Stomach (tissue), 9 donors: ENCODE measurements around the gene ADPRHL1. TPM values are rescaled to one million over a fixed set of nuclear protein-coding genes. Genes with fewer than 3 reads are reported as not detected.
"Not testable (repeated sequence)": the region's sequence is repeated elsewhere in the genome, so short reads cannot be mapped to it uniquely, and the experiment has no call there.

Experiments
- DNase-seq, 2 donors: peaks; one replicate each; pipeline versions ENCODE4 v3.0.0 to v3.0.0-alpha.2; 2013 to 2019
- H3K27ac ChIP-seq, 5 donors: fragments of 200-600 bp in 4 of 5; sonication (generic) in 4 of 5; one replicate each; pipeline ENCODE4 v1.5.1; 2013 to 2019; ENCODE audit warnings: mild to moderate bottlenecking in 1 of 5, moderate library complexity in 1 of 5
- H3K27me3 ChIP-seq, 3 donors: fragments of 200-600 bp; sonication (generic); one replicate each; pipeline ENCODE4 v1.5.1; 2017 to 2019; ENCODE audit warnings: mixed run types in 1 of 3
- H3K36me3 ChIP-seq, 4 donors: fragments of 200-600 bp; sonication (generic); 1 replicate in 3 of 4; 2 replicates in 1 of 4; pipeline ENCODE4 v1.5.1; 2016 to 2019
- H3K4me1 ChIP-seq, 4 donors: fragments of 200-600 bp; sonication (generic); one replicate each; pipeline ENCODE4 v1.5.1; 2016 to 2019
- H3K4me3 ChIP-seq, 4 donors: fragments of 200-600 bp; sonication (generic) in 3 of 4; one replicate each; pipeline ENCODE4 v1.5.1; 2016 to 2019; ENCODE audit warnings: mild to moderate bottlenecking in 1 of 4
- H3K9me3 ChIP-seq, 4 donors: fragments of 200-600 bp; sonication (generic); one replicate each; pipeline ENCODE4 v1.5.1; 2016 to 2019
- CTCF ChIP-seq, 7 experiments: fragments of 450-650 bp in 4 of 7; fragments of 200-600 bp in 3 of 7; sonication (generic) in 3 of 7; IDR thresholded peaks; one replicate each; pipeline ENCODE4 v1.5.1; 2016 to 2019; ENCODE audit warnings: antibody characterized with exemption in 7 of 7, control low read depth in 2 of 7, mild to moderate bottlenecking in 1 of 7
- EP300 ChIP-seq: sonication (generic); formaldehyde crosslinking; IDR thresholded peaks from one replicate; pipeline ENCODE4 v1.6.1; 2017; ENCODE audit warnings: antibody characterized with exemption
- POLR2A ChIP-seq, 4 donors: fragments of 450-650 bp; IDR thresholded peaks; one replicate each; pipeline ENCODE4 v1.6.1; 2016; ENCODE audit warnings: antibody characterized with exemption in 4 of 4, control low read depth in 2 of 4, mild to moderate bottlenecking in 1 of 4, moderate library complexity in 1 of 4
- POLR2AphosphoS5 ChIP-seq, 3 donors: sonication (generic); formaldehyde crosslinking; IDR thresholded peaks; one replicate each; pipeline ENCODE4 v1.6.1; 2016; ENCODE audit warnings: antibody characterized with exemption in 3 of 3
- WGBS, 5 donors: extraction: QIAGEN DNeasy Blood & Tissue Kit in 3 of 5; methylation state at CpG; one replicate each; pipeline versions ENCODE4 v1.1.5 to v1.1.7; 2013 to 2018; 5-methylcytosine and 5-hydroxymethylcytosine counted together
- intact Hi-C: fragments of 100-400 bp; cut with DNase I; formaldehyde crosslinking; loops from one replicate; pipeline ENCODE4 v1.15.1; 2023; ENCODE audit warnings: low total_unique reads
- polyA plus RNA-seq, 3 donors: library from polyadenylated mRNA; stranded (reverse); fragments of 200-250 nt; gene quantifications; one replicate each; pipeline ENCODE4 v1.2.3, GENCODE V29; 2013
- total RNA-seq, 5 donors: library from RNA; depleted of rRNA; stranded (reverse); fragments of >200 nt; gene quantifications; one replicate each; pipeline versions ENCODE4 v1.1.0 to v1.2.3, GENCODE V29; 2014 to 2016
- donor health status: healthy with polysubstance abuse.
- donor health status: Bipolar disorder and iron deficiency.
- donor health status: healthy.

ADPRHL1 gene
- total and polyA plus RNA-seq, 8 donors = 1.7 to 6.7 (median 2.7) TPM

DNA sequence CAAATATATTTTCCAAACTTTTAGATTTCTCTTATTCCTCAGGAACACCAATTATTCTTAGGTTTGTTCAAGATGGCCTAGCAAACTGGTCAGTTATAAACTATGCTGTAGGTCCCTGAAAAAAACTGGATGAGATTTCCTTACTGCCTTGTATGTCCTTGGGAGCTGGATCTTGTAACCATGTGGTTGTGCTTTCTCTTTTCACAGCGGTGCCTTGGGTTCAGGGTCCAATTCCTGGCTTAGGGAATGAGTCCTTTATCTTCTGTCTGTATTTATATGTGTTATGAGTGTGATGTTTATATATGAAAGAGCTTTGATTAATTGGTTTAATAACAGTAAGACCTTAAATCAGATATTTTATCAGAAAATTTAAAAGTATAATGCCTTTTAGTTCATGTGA, 65.9 kb downstream of the ADPRHL1 start:
- TF ChIP-seq CTCF (IDR thresholded peaks at IDR 0.05) (no peak), POLR2AphosphoS5 (IDR thresholded peaks at IDR 0.05) (no peak)
- Histone ChIP-seq H3K4me3 (no peak overlapping the region), H3K9me3 (peaks cover 0 to 16% (median 6%) of the 10 kb centered on the region in 4 donors), H3K4me1 (no peaks in the 10 kb centered on the region), H3K27ac (no peak overlapping the region), H3K36me3 (no peaks in the 10 kb centered on the region), H3K27me3 (no peaks in the 10 kb centered on the region)
- intact Hi-C loops = no loop called here
- 54 to 81% (median 75%) methylated on average over 1 of the region's 1 CpG for WGBS, 5 donors
- no peak for DNase-seq

- peaks cover 0 to 8% (median 2%) of the 10 kb centered on the region in 4 donors for H3K4me1 ChIP-seq
- 89 to 91% (median 91%) methylated on average over 9 of the region's 9 CpGs for WGBS, 5 donors
- no peaks in the 10 kb centered on the region for H3K36me3 ChIP-seq
- TF ChIP-seq EP300 = no peak
- no peak for TF ChIP-seq CTCF (IDR thresholded peaks at IDR 0.05)
- TF ChIP-seq POLR2AphosphoS5 (IDR thresholded peaks at IDR 0.05) = no peak
- no peak for TF ChIP-seq POLR2A (IDR thresholded peaks at IDR 0.05)
- no peak for DNase-seq
- peaks cover 0 to 21% (median 6%) of the 10 kb centered on the region in 4 donors for H3K9me3 ChIP-seq
- no peak overlapping the region for H3K27ac ChIP-seq
- no peak overlapping the region for H3K4me3 ChIP-seq
- intact Hi-C loops = no loop called here
- H3K27me3 ChIP-seq = peaks cover 0 to 10% (median 0%) of the 10 kb centered on the region in 3 donors
Measured at GRCh38 chr13:113383089-113383488, 70.2 kb downstream of the ADPRHL1 start.

DNA sequence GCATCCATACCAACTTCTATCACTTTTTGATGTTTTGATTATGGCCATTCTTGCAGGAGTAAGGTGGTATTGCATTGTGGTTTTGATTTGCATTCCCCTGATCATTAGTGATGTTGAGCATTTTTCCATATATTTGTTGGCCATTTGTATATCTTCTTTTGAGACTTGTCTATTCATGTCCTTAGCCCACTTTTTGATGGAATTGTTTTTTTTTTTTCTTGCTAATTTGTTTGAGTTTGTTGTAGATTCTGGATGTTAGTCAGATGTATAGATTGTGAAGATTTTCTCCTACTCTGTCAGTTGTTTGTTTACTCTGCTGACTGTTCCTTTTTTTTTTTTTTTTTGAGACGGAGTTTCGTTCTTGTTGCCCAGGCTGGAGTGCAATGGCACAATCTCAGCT, 70.7 kb downstream of the ADPRHL1 start:
- WGBS, 5 donors = 95 to 100% (median 97%) methylated on average over 1 to 2 of the region's 2 CpGs; no CpG with 5 or more reads in 1 of the 5 donors
- Histone ChIP-seq H3K27me3 (peaks cover 0 to 10% (median 0%) of the 10 kb centered on the region in 3 donors), H3K9me3 (peaks cover 0 to 21% (median 5%) of the 10 kb centered on the region in 4 donors)
- H3K27ac ChIP-seq, H3K4me1 ChIP-seq, intact Hi-C loops, H3K4me3 ChIP-seq, H3K36me3 ChIP-seq, DNase-seq: not testable (repeated sequence)

DNA sequence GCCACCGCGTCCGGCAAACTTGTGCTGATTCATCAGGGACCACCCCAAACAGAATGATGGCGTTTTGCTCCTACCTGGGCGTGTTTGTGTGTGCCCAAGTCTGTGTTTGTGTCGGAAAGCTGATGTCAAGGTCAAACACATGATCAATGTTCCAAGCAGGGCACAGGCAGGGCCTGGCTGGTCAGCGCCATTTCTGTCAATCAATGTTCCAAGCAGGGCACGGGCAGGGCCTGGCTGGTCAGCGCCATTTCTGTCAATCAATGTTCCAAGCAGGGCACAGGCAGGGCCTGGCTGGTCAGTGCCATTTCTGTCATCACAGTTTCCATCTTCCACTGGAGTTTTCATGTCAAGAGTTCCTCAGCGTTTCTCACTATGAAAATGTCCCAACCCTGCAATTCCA, 74.5 kb downstream of the ADPRHL1 start:
- Histone ChIP-seq H3K4me3 (no peak overlapping the region), H3K9me3 (peaks cover 0 to 16% (median 5%) of the 10 kb centered on the region in 4 donors), H3K27me3 (peaks cover 0 to 29% (median 0%) of the 10 kb centered on the region in 3 donors), H3K27ac (no peak overlapping the region), H3K36me3 (no peaks in the 10 kb centered on the region), H3K4me1 (peaks cover 0 to 8% (median 2%) of the 10 kb centered on the region in 4 donors)
- intact Hi-C loops = no loop called here
- TF ChIP-seq CTCF (IDR thresholded peaks at IDR 0.05) (no peak), POLR2A (IDR thresholded peaks at IDR 0.05) (no peak), POLR2AphosphoS5 (IDR thresholded peaks at IDR 0.05) (no peak), EP300 (no peak)
- 86 to 94% (median 91%) methylated on average over 9 to 10 of the region's 10 CpGs for WGBS, 5 donors
- DNase-seq = no peak

DNA sequence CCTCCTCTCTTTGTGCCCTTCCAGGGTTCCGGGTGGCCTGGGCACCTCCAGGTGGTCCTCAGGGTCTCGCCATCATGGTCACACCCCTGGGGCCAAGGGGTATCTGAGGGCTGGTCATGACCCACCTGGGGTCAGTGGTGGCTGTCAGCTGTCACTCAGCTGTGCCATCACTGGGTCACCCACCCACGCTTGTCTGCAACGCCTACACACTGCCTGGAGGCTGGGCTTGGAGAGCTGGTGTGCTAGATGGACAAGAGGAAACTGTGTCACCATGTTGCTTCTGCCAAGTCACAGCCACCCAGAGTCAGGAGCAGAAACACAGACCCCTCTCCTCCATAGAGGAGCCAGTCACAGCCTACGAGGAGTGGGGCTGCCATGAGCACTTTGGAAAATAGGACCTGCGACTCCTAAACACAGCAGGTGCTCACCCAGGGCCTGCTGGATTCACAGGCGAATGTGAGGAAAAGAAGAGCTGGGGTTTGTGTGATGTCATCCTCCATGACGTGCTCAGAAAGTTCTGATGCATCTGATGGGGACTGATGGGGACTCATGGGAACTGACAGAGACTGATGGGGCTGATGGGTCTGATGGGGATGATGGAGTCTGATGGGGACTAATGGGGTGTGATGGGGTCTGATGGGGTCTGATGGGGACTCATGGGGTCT, 78.6 kb downstream of the ADPRHL1 start:
- H3K27ac ChIP-seq = no peak overlapping the region
- no peak for DNase-seq
- H3K4me1 ChIP-seq = peaks cover 0 to 1% (median 0%) of the 10 kb centered on the region in 4 donors
- no peaks in the 10 kb centered on the region for H3K36me3 ChIP-seq
- 60 to 85% (median 74%) methylated on average over 5 to 8 of the region's 8 CpGs for WGBS, 5 donors
- TF ChIP-seq CTCF (IDR thresholded peaks at IDR 0.05) (no peak), POLR2AphosphoS5 (IDR thresholded peaks at IDR 0.05) (no peak), POLR2A (IDR thresholded peaks at IDR 0.05) (no peak), EP300 (no peak)
- peaks cover 0 to 29% (median 0%) of the 10 kb centered on the region in 3 donors for H3K27me3 ChIP-seq
- intact Hi-C loops = no loop called here
- no peaks in the 10 kb centered on the region for H3K9me3 ChIP-seq
- H3K4me3 ChIP-seq = no peak overlapping the region
